Osteoblast (primary cell): Measurements from ENCODE around the gene ABLIM2. TPM values are rescaled to one million over a fixed set of nuclear protein-coding genes. Genes with fewer than 3 reads are reported as not detected.

Experiments used
- DNase-seq: peaks from one replicate; pipeline ENCODE4 v3.0.0; 2011; ENCODE audit warnings: low spot score, mixed read lengths; ENCODE audit not compliant: insufficient read length; ENCODE audit errors: missing footprints
- H2AFZ ChIP-seq: 2 replicates; pipeline ENCODE4 v1.6.0; 2011; ENCODE audit warnings: mild to moderate bottlenecking, low read length
- H3K27ac ChIP-seq: 2 replicates; pipeline ENCODE4 v1.5.1; 2011; ENCODE audit warnings: mild to moderate bottlenecking, low read depth, low read length, moderate library complexity
- H3K27me3 ChIP-seq: 2 replicates; pipeline ENCODE4 v1.6.0; 2012; ENCODE audit warnings: mild to moderate bottlenecking, control low read depth, inconsistent platforms, low read length, moderate library complexity; ENCODE audit not compliant: insufficient read depth
- H3K36me3 ChIP-seq: 2 replicates; pipeline ENCODE4 v1.5.1; 2011; ENCODE audit warnings: mild to moderate bottlenecking, low read length, control low read depth, moderate library complexity; ENCODE audit not compliant: insufficient read depth
- H3K4me1 ChIP-seq: 2 replicates; pipeline ENCODE4 v1.5.1; 2011; ENCODE audit warnings: mild to moderate bottlenecking, low read length, control low read depth, moderate library complexity; ENCODE audit not compliant: insufficient read depth
- H3K4me2 ChIP-seq: 2 replicates; pipeline ENCODE4 v1.6.0; 2011; ENCODE audit warnings: mild to moderate bottlenecking, low read length; ENCODE audit not compliant: insufficient read depth
- H3K4me3 ChIP-seq: fragments of 200-600 bp; sonication (generic); 3 replicates; pipeline ENCODE4 v1.5.1; 2012; ENCODE audit warnings: mild to moderate bottlenecking, low read length, inconsistent platforms; ENCODE audit not compliant: insufficient read depth
- H3K79me2 ChIP-seq: 2 replicates; pipeline ENCODE4 v1.6.0; 2012; ENCODE audit warnings: mild to moderate bottlenecking, low read length, control low read depth, inconsistent platforms; ENCODE audit not compliant: insufficient read depth
- H3K9me3 ChIP-seq: 2 replicates; pipeline ENCODE4 v1.5.1; 2011; ENCODE audit warnings: low read depth, low read length, control low read depth
- H4K20me1 ChIP-seq: 2 replicates; pipeline ENCODE4 v1.6.0; 2012; ENCODE audit warnings: mild to moderate bottlenecking, low read length, control low read depth; ENCODE audit not compliant: insufficient read depth
- total RNA-seq: library from RNA; depleted of rRNA; stranded (reverse); fragments of >200 nt; gene quantifications from 2 replicates; pipeline ENCODE4 v1.2.3, GENCODE V29; 2012
- TF ChIP-seq, protein P1 (sequence below): IDR thresholded peaks from 2 replicates; pipeline ENCODE4 v1.5.1; 2011; ENCODE audit warnings: mild to moderate bottlenecking, low read depth, low read length, moderate library complexity; ENCODE audit errors: extremely low read depth

Gene ABLIM2
- total RNA-seq, 1 donor = 0.36 TPM

GRCh38 chr4:7938609-7939376, 219.8 kb downstream of the ABLIM2 start:
- H3K4me1 ChIP-seq = peaks cover 46% of the 10 kb centered on the region
- peaks cover 10% of the 10 kb centered on the region for H3K36me3 ChIP-seq
- no peaks in the 10 kb centered on the region for H3K9me3 ChIP-seq
- H3K4me3 ChIP-seq = peak overlapping the region; percentile 85
- H4K20me1 ChIP-seq = peaks cover 28% of the 10 kb centered on the region
- H3K27me3 ChIP-seq = no peaks in the 10 kb centered on the region
- peak overlapping the region; percentile 76 for H3K27ac ChIP-seq
- peaks cover 61% of the 10 kb centered on the region for H3K79me2 ChIP-seq
- peak overlapping the region; percentile 93 for H3K4me2 ChIP-seq
- peak; percentile 88 for DNase-seq
- no peak overlapping the region for H2AFZ ChIP-seq
- TF ChIP-seq, protein P1, sequence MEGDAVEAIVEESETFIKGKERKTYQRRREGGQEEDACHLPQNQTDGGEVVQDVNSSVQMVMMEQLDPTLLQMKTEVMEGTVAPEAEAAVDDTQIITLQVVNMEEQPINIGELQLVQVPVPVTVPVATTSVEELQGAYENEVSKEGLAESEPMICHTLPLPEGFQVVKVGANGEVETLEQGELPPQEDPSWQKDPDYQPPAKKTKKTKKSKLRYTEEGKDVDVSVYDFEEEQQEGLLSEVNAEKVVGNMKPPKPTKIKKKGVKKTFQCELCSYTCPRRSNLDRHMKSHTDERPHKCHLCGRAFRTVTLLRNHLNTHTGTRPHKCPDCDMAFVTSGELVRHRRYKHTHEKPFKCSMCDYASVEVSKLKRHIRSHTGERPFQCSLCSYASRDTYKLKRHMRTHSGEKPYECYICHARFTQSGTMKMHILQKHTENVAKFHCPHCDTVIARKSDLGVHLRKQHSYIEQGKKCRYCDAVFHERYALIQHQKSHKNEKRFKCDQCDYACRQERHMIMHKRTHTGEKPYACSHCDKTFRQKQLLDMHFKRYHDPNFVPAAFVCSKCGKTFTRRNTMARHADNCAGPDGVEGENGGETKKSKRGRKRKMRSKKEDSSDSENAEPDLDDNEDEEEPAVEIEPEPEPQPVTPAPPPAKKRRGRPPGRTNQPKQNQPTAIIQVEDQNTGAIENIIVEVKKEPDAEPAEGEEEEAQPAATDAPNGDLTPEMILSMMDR = no peak

GRCh38 chr4:7938266-7938608, 220.4 kb downstream of the ABLIM2 start:
- Histone ChIP-seq H2AFZ (no peak overlapping the region), H3K79me2 (peaks cover 66% of the 10 kb centered on the region), H3K27me3 (no peaks in the 10 kb centered on the region), H3K4me1 (peaks cover 51% of the 10 kb centered on the region), H3K4me3 (peak overlapping the region; percentile 85), H3K4me2 (peak overlapping the region; percentile 93), H4K20me1 (peaks cover 32% of the 10 kb centered on the region), H3K9me3 (no peaks in the 10 kb centered on the region), H3K27ac (peak overlapping the region; percentile 76), H3K36me3 (peaks cover 14% of the 10 kb centered on the region)
- TF ChIP-seq, protein P1 = no peak
- DNase-seq = no peak

- H3K4me3 ChIP-seq = peak overlapping the region; percentile 85
- H4K20me1 ChIP-seq = peaks cover 37% of the 10 kb centered on the region
- H3K4me1 ChIP-seq = peaks cover 56% of the 10 kb centered on the region
- peak overlapping the region; percentile 93 for H3K4me2 ChIP-seq
- no peaks in the 10 kb centered on the region for H3K9me3 ChIP-seq
- H3K27me3 ChIP-seq = no peaks in the 10 kb centered on the region
- TF ChIP-seq, protein P1 = no peak
- H3K79me2 ChIP-seq = peaks cover 78% of the 10 kb centered on the region
- peak overlapping the region; percentile 76 for H3K27ac ChIP-seq
- DNase-seq = no peak
- no peak overlapping the region for H2AFZ ChIP-seq
- H3K36me3 ChIP-seq = peaks cover 24% of the 10 kb centered on the region
Measured at GRCh38 chr4:7937006-7937405, 221.6 kb downstream of the ABLIM2 start.

GRCh38 chr4:7933651-7934510, 224.7 kb downstream of the ABLIM2 start:
- Histone ChIP-seq H3K36me3 (peaks cover 37% of the 10 kb centered on the region), H4K20me1 (peaks cover 63% of the 10 kb centered on the region), H2AFZ (no peak overlapping the region), H3K4me3 (peak overlapping the region; percentile 20), H3K4me2 (peak overlapping the region; percentile 40), H3K4me1 (peaks cover 65% of the 10 kb centered on the region), H3K9me3 (no peaks in the 10 kb centered on the region), H3K79me2 (peaks cover 99% of the 10 kb centered on the region), H3K27me3 (no peaks in the 10 kb centered on the region), H3K27ac (peak overlapping the region; percentile 63)
- TF ChIP-seq, protein P1 = no peak
- peak; percentile 80 for DNase-seq
